Measurements from ENCODE around the gene ULK2. TPM values are rescaled to one million over a fixed set of nuclear protein-coding genes. Genes with fewer than 3 reads are reported as not detected.
A peak's percentile ranks its signal among the peaks of the same experiment; 100 is the strongest.

ULK2 gene
- total RNA-seq, 4 donors from 2014 or later, result 9.0 to 28.5 (median 12.9) TPM

GRCh38 chr17:19724501-19725420 lies 143.0 kb downstream of the ULK2 start:
- no peaks in the 10 kb centered on the region for H3K27me3 ChIP-seq
- H3K4me1 ChIP-seq, result peaks cover 25 to 66% (median 47%) of the 10 kb centered on the region in 4 donors
- in situ Hi-C loops (cut with MboI; ENCODE audit: low pct_ligation_motif_present in 1 of 4, low pct_unique_long_range_greater_than_20kb in 1 of 4, low sequenced_read_pairs in 3 of 4), result no loop called here
- no peaks in the 10 kb centered on the region for H3K36me3 ChIP-seq
- H3K27ac ChIP-seq, result peak overlapping the region; percentile 64 to 86 (median 77)
- 37% methylated on average over 41 of the region's 55 CpGs; no CpG with 5 or more reads in 1 of the 2 donors for WGBS, 2 donors (ENCODE audit: low coverage in 1 of 2)
- intact Hi-C loops (cut with DNase I; ENCODE audit: low total_unique reads), result loop anchor here (5.0 kb wide), 1 partner anchor 77 kb away; the partner anchor contains the start of gene ALDH3A2
- peak; percentile 59 for TF ChIP-seq POLR2A (IDR thresholded peaks at IDR 0.05)
- TF ChIP-seq POLR2AphosphoS5 (IDR thresholded peaks at IDR 0.05), result peak in 2 of 3 donors; percentile 33 to 68
- TF ChIP-seq CTCF (IDR thresholded peaks at IDR 0.05), result no peak
- TF ChIP-seq EP300 (IDR thresholded peaks at IDR 0.05; ENCODE audit: low read depth), result no peak
- peak; percentile 77 for DNase-seq
- H3K4me3 ChIP-seq, result peak overlapping the region in 3 of 4 donors; percentile 27 to 45 (median 27)
- H3K9me3 ChIP-seq, result no peaks in the 10 kb centered on the region

GRCh38 chr17:19723964-19724363 lies 143.8 kb downstream of the ULK2 start:
- peaks cover 25 to 68% (median 47%) of the 10 kb centered on the region in 4 donors for H3K4me1 ChIP-seq
- in situ Hi-C loops (cut with MboI; ENCODE audit: low pct_ligation_motif_present in 1 of 4, low pct_unique_long_range_greater_than_20kb in 1 of 4, low sequenced_read_pairs in 3 of 4), result no loop called here
- H3K27ac ChIP-seq, result peak overlapping the region; percentile 64 to 86 (median 77)
- no peaks in the 10 kb centered on the region for H3K36me3 ChIP-seq
- H3K4me3 ChIP-seq, result no peak overlapping the region
- H3K9me3 ChIP-seq, result no peaks in the 10 kb centered on the region
- TF ChIP-seq POLR2AphosphoS5 (IDR thresholded peaks at IDR 0.05) (no peak), POLR2A (IDR thresholded peaks at IDR 0.05) (no peak), CTCF (IDR thresholded peaks at IDR 0.05) (no peak), EP300 (IDR thresholded peaks at IDR 0.05; ENCODE audit: low read depth) (no peak)
- WGBS, 2 donors (ENCODE audit: low coverage in 1 of 2), result 100% methylated on average over 1 of the region's 1 CpG; no CpG with 5 or more reads in 1 of the 2 donors
- no peak for DNase-seq
- intact Hi-C loops (cut with DNase I; ENCODE audit: low total_unique reads), result no loop called here
- no peaks in the 10 kb centered on the region for H3K27me3 ChIP-seq

Small RNA genes within 50 kb of the gene (small RNA-seq; reads per million reads assigned to genes)
- gene AC015726.2, result 0 reads per million in 4 donors

Other genes with a start within 250 kb of the ULK2 start
- 100 to 1,000 TPM in 2 of 4 donors, 10 to 100 TPM in 2; 44.5 to 199 (median 119) TPM for gene ALDH3A2, start 219.2 kb downstream of the ULK2 start, total RNA-seq
- gene SLC47A2, start 151.4 kb downstream of the ULK2 start, total RNA-seq, result 1 to 10 TPM in 1 of 4 donors, under 1 TPM in 2, not detected in 1; 0.27 to 1.1 (median 0.32) TPM
- 10 to 100 TPM in 1 of 4 donors, 1 to 10 TPM in 3; 1.2 to 15.3 (median 3.4) TPM for gene ALDH3A1, start 119.6 kb downstream of the ULK2 start, total RNA-seq
- 10 to 100 TPM; 18.7 to 36.8 (median 25.3) TPM for gene AKAP10, start 109.9 kb upstream of the ULK2 start, total RNA-seq
- 100 to 1,000 TPM; 117 to 141 (median 125) TPM for gene SPECC1, start 141.4 kb upstream of the ULK2 start, total RNA-seq